Fibroblast of skin of left quadriceps (primary cell): ENCODE results near the gene ANKRD12.

Source experiments
- DNase-seq, 2 experiments: peaks; one replicate each; pipeline ENCODE4 v3.0.0-alpha.2; 2013; ENCODE audit warnings: low read depth in 2 of 2

The ANKRD12 gene

DNA sequence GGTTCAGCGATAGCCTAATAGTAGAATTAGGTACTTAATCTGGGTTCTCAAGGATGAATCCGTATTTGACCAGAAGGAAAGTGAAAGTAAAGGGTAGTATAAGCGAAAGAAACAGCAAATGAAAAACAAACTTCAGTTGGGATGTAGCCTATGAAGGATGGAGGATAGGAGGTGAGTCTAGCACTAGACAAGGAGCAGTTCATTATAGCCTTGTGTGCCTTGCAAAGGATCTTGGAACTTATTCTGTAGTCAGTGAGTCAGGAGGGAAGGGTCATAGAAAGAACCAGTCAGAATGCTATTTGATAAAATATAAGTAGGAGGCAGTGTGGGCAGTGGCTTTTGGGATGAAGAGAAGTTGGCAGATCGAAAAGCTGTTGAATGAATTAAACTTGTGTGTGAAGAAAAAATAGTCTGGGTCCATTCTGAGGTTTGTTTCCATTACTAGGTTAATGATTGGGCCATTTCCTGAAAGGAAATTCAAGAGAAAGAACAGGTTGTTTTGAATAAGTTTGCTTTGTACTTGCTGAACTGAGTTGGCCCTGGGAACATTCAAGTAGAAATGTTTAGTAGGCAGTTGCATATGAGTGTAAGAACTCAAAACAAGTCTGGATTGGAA, 48.5 kb downstream of the ANKRD12 start:
- DNase-seq = no peak

DNA sequence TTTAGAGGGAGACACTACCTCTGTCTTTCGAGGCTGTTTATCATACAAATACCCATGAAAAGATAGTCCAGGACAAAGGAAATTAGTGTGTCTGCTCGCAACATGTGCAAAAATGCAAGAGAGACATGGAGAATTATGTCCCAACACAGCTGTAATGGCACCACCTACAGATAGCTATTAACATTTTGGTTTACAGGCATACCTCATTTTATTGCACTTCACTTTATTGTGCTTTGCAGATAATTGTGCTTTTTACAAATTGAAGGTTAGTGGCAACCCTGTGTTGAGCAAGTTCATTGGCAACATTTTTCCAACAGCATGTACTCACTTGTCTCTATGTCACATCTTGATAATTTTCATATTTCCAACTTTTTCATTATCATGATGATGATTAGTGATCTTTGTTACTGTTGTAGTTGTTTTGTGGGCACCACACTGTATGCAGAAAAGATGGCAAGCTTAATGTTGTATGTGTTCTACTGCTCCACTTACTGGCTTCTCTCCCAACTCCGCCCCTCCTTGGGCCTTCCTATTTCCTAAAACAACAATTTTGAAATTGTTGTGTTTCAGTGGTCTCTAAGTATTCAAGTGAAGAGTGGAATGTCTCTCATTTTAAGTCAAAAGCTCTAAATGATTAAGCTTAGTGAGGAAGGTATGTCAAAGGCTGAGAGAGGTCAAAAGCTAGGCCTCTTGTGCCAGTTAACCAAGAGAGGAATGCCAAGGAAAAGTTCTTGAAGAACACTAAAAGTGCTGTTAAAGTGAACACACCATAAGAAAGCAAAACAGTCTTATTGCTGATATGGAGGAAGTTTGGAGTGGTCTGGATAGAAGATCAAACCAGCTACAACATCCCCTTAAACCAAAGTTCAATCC, 52.0 kb downstream of the ANKRD12 start:
- DNase-seq = no peak

DNA sequence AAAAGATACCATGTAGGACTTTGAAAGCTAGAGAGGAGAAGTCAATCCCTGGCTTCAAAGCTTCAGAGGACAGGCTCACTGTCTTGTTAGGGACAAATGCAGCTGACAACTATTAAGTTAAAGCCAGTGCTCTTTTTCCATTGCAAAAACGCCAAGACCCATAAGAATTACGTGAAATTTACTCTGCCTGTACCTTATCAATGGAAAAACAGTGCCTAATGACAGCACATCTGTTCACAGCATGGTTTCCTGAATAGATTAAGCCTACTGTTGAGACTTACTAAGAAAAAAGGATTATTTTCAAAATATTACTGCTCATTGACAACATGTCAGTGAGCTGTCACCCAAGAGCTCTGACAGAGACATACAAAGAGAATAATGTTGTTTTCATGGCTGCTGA, 52.9 kb downstream of the ANKRD12 start:
- DNase-seq = no peak

DNA sequence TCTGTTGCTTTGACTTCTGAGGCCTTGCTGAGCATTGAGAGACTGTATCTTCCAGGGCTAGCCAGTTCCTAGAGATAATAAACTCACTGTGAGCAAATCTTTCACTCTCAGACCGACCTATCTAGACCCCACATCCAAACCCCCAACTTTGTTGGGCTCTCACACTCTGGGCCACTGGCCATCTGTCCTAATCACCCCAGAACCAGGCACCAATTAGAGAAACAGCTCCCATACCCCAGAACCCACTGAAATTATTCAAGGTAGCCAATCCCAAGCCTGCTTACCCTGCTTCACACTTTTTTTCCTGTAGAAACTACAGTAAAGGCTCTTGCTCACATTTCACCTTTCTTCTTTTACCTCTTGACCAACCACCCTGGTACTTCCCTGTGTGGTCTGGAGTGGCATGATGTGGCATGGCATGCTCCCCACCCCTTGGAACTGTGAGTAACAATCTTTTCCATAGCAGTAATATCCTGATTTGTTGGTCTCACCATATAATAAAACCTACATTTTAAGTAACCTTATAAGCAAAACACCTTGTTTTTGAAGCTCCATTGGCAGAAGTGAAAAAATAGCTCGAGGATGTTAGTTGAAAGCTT, 55.2 kb downstream of the ANKRD12 start:
- no peak for DNase-seq

DNA sequence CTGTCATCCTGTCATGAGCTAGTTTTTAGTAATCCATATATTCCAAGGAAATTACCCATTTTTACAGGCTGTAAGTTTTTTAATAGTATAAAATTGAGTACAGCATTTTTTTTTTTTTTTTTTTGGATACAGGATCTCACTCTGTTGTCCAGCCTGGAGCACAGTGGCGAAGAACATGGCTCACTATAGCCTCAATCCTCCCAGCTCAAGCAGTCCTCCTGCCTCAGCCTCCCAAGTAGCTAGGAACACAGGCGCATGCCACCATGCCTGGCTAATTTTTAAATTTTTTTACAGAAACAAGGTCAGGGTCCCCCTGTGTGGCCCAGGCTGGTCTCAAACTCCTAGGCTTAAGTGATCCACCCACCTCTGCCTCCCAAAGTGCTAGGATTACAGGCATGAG, 56.5 kb downstream of the ANKRD12 start:
- no peak for DNase-seq

DNA sequence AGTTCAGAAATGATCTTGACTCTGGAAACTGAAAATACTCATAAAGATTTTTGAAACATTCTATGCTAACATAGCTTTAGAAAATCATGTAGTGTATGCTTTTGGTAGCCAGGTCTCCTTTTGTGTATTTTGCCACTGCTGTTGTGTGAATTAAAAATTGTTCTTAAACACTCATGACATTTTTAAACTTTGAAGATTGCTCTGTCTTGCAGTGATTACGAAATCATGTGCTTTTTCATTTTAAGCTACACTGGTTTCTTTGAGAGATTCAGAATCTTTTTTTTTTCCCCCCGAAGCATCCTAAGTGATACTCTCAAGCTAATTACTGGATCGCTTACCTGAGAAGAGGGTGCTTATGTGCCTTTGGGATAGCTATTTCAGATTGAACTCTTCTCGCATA, 60.0 kb downstream of the ANKRD12 start:
- no peak for DNase-seq

DNA sequence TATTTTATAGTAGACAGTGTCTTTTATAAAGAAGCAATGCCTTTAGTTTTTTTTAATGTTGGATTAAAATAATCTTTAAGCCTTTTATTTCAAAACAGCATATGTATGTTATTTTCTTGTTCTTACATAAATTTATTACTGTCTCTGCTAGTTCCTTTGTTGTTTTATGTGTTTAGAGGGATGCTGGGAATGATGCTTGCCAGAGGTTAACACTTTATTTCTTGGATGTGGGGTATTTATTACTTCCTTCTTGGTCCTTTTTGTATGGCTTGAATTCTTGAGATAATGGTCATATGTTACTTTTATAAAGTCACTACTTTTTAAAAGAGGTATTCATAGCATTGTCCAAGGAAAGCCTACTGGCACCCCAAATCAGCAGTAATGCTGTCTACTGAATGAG, 63.1 kb downstream of the ANKRD12 start:
- no peak for DNase-seq

DNA sequence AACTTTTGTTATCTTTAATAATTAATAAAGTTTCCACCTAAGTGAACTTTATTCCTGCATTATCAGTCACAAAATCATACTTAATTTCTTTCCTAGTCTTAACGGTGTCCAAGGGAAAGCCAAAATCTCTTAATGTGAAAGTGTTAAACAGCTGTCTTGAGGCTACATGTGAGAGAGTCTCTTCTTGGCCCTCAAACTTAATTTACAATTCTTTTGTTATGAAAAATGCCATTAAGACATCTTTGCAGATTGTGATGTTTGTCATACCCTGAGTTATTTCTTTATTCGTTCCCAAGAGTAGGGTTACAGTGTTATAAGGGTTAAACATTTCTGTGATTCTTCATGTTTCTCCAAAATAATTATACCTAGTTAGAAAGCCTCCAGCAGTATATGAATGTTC, 64.6 kb downstream of the ANKRD12 start:
- no peak for DNase-seq

DNA sequence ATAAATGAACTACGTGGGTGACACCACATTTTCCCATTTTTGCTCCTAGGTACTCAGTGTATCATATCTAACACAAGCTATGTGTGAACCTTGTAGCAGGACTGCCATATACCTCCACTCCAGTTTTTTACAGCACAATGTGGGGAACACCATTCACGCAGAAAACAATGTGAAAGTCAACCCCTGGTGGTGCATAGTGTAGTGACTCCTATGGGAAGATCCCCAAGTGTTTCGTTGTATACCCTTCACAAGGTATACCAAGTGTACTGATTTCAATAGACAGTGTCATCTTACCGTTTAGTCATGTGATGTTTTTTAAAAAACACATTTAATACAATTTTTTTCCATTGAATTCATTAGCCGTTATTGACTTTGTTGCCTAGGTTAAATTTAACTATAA, 68.1 kb downstream of the ANKRD12 start:
- no peak for DNase-seq

DNA sequence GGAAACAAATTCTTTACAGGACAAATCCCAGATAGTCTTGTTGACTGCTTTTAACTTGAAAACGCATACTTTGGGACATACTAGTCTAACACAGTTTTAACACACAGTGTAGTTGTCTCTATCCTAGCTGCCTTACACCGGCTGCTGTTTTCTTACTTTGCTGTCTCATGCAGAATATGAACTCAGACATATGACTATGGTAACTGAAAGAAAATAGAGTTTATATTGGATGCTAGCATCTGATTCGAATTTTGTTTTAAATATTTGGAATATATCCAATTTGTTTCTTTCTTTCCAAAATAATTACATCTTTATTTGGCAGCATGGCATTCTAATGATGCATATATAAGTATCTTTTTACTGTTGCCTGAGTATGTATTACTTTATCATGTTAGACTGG, 69.8 kb downstream of the ANKRD12 start:
- no peak for DNase-seq

DNA sequence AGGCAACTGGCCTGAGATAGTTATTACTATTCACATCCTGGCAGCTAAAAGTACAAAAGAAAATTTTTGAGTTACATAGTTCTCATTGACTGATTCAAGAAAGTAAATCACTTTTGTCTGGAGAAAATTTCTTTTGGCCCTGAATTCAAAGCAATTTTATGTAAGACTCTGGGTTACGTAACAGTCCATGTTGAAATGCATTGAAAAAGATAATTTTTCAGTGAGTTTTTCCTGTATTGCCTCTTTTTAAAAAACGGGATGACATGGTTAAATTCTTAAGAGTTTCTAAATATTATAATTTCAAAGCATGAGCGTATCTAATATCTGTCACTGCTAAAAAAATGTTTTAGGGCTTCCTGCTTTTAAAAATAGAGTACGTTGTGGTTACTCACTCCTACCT, 72.7 kb downstream of the ANKRD12 start:
- DNase-seq = peak in 1 of 2 experiments; percentile 14

DNA sequence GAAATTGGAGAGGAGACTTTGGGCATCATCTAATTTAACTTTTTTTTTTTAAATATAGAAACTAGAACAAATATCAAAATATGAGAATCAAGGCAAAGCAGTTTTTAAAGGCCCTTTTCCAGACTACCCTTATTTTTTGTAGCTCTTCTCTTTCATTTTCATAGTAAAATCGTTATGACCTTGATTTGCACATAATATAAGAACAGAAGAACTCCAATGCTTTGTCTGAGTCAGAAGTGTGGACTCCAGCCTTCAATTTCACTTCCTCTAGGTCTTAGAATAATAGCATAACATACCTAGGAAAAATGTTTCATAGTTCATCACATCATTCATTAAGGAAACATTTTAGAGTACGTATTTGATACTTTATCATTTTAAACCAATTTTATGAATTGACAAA, 74.4 kb downstream of the ANKRD12 start:
- DNase-seq = no peak

DNA sequence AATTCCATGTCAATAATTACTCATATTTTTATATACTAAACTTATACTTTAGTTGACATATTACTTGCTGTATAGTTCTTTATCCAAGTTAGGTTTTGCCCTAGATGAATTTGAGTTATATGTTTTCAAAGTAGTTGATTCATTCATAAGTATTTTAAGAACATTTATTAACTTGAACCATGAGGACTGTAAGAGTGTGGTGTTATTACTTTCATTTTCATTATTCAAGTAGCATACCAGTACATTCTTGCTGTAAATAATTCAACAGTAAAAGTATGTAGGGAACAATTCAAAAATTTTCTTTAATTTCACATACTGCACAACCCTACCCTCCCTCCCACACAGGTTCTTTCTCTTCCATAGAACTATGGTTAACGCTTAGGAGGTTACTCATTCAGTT, 75.4 kb downstream of the ANKRD12 start:
- DNase-seq = no peak

DNA sequence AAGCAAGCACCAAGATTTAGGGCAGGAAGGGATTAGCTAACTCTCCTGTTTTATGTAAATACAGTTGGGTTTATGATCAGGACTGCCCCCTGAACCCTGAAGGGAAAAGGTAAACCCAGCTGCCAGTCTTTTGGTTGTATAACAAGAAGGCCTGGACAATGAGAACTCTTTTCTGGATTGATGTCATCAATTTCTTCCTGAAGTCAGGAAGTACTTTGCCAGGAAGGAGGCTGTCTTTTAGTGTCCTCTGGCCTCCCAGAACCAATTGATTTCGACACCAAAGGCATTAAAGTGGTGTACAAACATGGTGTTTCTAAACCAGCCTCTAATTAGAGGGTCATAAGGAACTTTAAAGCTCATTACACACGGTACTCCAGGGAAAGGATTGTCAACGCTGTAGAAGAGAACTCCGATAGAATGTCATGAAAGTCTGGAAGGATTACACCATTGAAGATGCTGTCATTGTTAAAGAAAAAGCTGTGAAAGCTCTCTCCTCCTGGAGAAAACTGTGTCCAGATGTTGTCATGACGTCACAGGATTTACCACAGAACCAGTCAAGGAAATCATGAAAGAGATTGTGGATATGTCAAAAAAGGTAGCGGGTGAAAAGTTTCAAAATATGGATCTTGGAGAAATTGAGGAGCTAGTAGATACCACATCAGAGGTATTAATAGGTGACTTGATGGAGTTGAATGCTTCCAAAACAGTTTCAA, 78.8 kb downstream of the ANKRD12 start:
- DNase-seq = no peak

DNA sequence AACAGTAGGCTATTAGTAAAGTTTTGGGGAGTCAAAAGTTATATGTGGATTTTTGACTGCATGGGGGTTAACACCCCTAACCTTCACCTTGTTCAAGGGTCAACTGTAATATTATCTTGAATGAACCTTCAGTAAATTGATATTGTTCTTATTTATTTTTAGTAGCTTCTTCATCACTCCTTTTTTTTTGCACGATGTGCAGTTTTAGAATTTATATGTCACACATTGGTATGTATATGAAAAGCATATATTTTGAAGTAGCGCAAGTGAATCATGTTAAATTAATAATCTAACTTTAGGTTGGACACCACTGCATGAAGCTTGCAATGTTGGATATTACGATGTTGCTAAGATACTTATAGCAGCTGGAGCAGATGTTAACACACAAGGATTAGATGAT, 79.9 kb downstream of the ANKRD12 start:
- DNase-seq = no peak

DNA sequence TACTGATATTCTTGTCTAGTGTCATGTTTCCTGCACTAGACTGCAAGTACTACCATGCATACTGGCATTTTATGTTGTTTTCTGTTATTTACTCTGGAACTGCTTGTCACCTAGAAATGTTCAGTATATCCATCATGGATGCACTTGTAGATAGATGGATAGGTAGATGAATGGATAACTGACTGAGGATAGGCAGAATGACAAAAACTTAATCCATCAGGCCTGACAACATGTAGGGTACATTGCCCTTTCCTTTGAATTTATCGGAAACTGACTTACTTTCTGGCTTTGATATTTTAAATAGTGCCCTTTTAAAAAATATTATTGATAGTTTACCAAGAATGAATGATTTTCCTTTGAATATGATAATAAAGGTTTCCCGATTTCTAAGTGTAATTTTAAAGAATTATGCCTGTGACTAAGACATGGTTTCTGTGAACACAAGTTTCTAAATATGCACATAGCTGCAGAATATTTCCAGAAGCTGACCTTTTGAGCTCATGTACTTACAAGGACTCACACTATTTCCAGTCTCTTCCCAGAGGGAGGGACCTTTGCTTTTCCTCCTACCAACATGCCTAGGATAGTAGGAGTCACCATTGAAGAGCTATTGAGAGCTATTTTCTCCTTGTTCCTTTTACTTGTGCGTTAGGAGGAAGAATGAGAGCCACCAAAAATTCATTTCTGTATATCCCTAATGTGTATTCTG, 81.3 kb downstream of the ANKRD12 start:
- no peak for DNase-seq

DNA sequence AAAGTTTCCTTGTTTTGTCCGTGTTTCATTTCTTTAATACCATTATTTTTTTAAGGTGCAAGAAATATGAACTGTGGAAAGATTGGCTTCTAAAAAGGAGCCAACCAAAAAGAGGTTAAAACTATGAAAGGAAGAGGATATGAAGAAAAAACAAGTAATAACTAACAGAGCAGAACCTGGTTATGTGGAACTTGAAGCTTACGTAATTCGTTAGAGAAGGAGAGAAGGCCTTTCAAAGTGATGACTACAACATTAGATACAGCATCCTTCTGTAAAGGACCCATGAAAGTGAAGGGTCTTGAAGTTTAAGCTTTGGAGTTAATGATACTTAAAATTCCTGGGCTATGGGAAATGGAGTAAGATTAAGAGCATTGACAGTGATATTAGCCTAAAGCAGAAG, 84.5 kb downstream of the ANKRD12 start:
- DNase-seq = no peak

DNA sequence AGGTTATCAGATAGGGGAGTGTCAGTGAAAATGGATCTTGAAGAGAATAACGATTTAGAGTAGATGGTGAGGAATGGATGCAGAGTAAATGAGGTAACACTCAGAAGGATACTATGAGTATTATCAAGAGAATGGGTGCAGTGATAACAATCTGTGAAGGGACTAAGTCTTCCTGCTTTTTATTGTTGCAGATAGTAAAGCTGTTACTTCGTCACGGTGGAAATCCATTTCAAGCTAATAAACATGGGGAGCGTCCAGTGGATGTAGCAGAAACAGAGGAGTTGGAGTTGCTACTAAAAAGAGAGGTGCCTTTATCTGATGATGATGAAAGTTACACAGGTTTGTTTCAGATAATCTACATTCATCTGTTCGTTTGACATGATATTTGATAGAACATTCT, 85.1 kb downstream of the ANKRD12 start:
- DNase-seq = no peak

DNA sequence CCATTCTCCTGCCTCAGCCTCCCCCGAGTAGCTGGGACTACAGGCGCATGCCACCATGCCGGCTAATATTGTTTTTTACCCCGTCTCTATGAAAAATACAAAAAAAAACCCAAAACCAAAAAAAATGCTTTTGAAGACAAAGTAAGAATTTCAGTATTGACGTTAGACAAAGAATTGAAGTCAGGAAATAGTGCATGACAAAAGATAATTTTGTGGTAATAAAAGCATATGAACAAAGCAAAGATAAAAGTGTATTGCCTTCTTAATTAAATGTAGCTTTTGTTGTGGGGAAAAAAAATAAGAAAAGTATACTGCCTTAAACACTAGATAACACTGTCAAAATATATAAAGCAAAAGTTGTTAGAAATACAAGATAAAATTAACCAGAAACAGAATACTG, 86.8 kb downstream of the ANKRD12 start:
- DNase-seq = no peak

DNA sequence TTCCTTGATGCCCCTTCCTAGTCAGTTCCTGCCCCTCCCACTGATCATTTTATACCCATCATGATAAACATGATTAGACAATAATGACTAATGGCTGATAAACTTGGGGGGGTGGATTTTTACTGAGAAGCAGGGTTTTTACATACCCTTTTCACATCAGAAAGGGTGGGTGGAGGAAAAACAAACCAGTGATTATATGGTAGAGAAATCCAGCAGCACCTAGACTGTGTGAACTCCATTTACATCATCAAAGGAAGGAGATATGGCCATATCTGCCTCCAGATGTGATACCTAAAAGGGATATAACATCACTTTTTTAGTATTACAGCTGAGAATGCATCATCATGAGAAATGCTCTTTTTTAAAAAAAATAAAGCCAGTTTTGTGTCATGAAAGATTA, 89.9 kb downstream of the ANKRD12 start:
- no peak for DNase-seq

DNA sequence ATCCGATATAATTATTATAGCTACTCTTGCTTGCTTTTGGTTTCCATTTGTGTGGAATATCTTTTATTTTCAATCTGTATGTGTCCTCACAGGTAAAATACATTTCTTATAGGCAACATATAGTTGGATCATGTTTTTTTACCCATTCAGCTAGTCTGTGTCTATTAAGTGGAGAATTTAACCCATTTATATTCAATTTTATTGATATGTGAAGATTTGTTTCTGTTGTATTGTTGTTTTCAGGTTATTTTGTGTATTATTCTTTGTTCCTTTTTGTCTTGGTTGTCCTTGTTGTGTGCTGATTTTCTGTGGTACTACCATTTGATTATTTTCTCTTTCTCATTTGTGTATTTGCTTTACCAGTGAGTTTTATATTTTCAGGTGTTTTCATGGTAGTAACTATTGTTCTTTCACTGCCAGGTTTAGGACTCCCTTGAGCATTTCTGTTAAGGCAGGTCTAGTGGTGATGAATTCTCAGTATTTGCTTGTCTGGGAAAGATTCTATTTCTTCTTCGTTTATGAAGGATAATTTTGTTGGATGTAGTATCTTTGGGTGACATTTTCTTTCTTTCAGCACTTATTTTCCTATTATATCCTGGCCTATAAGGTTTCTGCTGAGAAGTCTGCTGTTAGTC, 95.4 kb downstream of the ANKRD12 start:
- DNase-seq = no peak
